Measurements from ENCODE around the gene DHRS12.

Gene DHRS12, protein sequence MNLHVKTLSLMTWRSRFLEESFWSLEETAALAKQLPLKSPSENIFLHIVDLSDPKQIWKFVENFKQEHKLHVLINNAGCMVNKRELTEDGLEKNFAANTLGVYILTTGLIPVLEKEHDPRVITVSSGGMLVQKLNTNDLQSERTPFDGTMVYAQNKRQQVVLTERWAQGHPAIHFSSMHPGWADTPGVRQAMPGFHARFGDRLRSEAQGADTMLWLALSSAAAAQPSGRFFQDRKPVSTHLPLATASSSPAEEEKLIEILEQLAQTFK

DNA sequence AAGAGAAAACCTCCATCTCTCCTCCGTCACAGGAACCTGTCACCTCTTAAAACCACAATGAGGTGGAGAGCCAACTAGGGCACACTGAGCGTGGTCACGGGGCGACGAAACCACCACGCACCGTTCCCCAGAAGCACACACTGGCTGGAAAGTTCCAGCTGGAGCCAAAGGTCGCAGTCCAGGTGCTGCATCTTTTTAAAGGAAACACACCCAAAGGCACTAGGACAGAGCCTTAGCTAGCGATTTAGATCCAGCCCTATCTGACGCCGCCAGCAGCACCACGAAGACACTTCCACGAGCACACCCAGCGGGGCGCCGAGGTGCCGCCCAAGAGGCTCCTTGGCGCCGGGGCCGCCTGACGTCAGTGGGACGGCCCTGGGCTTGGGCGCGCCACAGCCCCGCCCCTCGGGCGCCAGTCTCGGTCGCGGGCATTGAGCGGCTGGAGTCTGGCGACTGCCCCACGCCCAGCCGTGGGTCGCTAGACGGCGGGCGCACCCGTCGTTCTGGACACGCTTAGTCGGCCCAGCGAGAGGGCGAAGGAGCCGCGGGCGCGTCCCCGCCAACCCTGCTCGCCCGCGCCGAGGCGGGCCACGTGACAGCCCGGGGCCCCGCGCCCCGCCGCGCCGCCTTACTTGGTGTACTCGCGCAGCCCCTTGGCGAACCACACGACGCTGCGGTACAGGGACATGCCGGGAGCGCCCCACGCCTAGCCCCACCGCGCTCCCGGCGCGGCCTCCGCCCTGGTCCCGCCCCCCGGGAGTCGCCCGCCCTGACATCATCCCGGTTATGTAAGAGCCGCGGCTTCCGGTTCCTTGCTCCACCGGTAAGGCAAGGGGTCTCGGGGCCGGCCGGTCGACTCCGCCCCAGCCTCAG, at the start of gene DHRS12:
Gene DHRS12 (minus strand): TSS at position 742 of the 873 bp plus-strand sequence. CDS start 4,504 bp downstream, outside the sequence.
- peak; percentile 59 for DNase-seq (ENCODE audit: low read depth)

DNA sequence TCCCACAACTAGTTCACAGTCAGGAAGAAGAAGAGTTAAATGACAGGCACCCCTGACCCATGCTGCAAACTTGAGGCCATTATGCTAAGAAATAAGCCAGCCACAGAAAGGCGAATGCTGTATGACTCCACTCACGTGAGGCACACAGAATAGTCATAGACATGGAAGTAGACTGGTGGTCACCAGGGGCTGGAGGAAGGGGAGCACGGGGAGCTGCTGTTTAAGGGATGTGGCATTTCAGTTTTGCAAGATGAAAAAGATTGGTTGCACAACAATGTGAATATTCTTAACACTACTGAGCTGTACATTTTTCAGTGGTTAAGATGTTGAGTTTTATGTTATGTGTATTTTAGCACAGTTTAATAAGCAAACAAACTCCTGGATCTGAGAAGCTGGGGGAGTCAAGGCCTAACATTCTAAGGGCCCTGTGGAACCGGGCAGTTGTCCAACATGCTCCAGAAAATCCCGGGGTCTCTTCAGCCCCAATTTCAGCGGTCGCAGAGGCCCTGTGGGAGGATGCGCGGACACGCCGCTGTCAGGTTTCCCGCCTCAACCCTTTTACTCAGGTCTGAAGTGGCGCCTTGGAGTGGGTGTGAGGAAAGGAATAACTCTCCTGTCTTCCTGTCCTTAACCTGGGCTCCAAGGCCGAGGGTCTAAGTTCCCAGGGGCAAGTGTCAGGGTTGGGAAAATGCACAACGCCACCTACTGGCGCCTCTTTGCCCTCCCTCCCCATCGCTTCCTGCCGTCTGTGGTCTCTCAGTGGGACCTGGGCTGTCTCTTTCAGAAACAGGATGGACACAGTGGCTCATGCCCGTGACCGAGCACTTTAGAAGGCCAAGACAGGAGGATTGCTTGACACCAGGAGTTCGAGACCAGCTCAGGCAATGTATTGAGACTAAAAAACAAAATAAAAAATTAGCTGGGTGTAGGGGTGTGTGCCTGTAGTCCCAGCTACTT, 45.5 kb upstream of the DHRS12 start:
- peak; percentile 53 for DNase-seq (ENCODE audit: low read depth)

DNA sequence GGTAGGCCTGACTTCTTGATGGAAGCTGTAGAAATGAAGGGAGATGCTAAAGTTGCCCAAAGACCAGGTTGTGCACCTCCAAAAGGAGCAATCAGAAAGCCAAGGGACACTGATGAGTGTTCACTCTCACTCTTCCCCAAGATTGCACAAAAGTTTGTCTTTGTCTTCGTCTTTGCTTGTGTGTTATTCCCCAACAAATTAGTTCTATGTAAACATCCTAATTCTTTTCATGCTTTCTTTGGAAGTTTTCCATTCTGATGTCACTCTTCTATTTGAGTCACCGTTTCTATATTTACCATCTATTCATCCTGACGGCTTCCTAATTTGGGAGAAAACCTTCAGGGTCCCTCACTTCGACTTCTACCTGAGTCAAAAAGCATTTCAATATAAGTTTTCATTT, 44.7 kb upstream of the DHRS12 start:
- DNase-seq (ENCODE audit: low read depth): peak; percentile 31

DNA sequence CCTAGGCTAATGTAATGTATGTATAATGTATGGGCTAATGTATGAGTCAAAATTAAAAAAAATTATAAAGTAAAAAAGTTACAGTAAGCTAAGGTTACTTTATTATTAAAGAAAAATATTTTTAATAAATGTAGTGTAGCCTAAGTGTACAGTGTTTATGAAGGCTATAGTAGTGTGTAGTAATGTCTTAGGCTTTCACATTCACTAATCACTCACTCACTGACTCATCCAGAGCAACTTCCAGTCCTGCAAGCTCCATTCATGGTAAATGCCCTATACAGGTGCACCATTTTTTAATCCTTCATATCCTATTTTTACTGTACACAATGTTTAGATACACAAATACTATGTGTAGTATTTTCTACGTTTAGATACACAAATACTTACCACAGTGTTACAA, 42.8 kb upstream of the DHRS12 start:
- DNase-seq (ENCODE audit: low read depth): no peak

DNA sequence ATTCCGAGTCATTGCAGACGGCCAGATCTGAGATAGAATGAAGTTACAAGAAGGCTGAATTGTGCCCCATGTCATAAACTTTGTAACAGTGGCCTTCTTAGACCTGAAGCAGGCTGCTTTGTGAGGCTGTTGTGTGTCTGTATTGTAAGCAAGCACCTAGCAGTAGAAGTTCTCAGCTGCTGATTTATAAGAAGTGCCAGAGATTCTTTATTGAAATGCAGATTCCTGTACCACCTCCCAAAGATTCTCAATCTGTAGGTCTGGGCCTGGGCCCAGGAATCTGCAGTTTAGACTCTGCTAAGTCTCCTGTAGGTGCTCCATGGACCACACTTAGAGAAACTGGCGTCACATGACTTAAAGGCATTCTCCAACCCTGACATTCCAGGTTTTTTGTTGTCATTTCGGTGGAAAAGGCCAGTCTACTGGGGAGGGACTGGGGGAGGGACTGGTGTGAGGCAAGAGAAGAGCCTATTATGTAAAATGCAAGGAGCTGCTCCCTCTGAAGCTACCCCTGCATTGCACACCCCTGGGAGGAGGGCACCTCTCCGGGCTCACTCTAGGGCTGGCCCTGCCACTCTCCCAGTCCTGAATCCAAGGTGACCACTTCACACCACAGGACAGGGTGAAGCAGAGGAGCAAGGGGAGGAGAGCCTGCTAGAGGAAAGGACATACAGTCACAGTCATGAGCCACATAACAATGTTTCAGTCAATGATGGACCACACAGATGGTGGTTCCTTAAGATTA, 41.8 kb upstream of the DHRS12 start:
- no peak for DNase-seq (ENCODE audit: low read depth)

DNA sequence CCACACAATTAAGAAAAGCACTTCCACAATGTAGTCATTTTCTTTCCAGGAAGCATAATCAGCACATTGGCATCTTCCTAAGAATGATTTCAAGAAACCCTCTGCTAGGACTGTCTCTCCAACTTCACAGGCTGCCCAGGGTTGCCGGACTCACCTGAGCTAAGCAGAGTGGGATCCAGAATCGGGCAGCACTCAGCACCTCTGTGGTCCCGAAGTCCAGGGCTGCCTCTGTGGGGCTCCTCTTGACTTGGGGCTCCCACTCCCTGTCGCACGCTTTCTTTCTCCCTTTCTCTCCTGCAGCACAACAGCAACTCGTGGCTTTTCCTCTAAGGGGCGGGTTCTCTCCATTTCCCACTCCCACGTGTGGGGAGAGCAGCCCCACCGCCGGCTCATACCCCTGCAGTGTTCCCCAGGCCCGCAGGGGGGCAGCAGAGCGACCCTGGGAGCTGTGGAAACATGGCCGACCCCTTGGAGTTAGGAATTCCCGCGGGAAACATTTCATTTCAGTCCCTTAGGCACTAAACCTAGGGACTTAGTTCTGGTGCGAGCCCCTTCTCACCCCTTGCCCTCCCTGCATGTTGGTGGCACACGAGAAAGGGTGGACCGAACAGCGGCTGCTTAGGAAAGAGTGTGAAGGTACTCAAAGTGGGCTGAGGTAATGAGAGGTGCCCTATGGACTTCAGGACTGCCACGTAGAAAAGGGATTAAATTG, 41.1 kb upstream of the DHRS12 start, which contains the start of gene TMEM272:
Gene TMEM272 (minus strand): TSS at position 316 of the 712 bp plus-strand sequence. CDS start 6,647 bp downstream, outside the sequence.
- peak; percentile 42 for DNase-seq (ENCODE audit: low read depth)

DNA sequence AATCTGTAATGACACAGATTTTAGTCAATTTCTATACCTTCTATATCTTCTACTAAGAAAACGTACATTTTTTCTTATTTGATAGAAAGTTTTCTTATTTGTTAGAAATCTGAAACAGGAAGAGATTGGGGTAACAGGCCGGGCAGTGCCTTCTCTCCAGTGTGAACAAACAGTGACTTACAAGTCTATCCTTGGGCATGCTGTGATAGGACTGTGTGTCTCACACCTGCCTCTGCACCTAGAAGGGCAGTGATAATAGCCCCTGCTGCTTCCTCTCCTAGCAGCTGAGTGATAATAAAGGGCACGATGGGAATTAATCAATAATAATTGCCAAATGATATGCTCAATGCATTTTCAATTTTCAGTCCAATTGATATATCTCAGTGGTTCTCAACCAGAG, 39.6 kb upstream of the DHRS12 start:
- DNase-seq (ENCODE audit: low read depth): no peak

DNA sequence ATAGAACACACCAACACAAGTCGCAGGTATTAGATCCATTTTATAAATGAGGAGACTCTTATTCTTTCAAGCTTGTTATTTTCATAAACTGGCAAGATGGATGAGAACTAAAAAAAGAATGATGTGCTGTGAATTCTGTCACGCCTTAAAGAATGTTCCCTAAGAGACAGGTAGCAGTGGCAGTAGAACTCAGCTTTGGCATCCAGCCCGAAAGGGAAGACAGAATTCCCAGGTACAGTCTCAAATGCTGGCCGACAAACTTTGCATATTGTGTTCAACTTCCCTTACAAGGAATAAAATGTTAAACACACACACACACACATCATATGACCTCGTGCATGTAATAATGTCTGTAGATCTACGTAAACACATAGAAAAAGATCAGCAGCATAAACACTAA, 37.8 kb upstream of the DHRS12 start:
- no peak for DNase-seq (ENCODE audit: low read depth)

DNA sequence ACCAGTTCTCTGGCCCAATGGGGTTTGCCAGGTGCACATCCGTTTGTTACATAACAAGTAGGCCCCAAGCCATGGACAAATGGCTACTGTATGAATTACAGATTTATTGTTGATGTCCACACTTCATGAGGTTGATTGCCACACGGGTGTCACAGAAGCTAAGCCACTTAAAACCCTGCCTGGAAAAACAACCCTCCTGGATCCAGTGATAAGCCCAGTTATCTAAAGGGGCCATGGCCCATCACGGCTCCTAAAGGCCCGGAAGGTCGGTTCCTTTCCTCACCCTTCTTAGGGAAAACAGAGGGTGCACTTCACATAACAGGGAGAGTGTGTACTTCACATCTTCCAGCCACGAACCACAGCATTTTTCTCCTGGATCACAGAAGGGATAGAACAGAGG, 37.0 kb upstream of the DHRS12 start:
- no peak for DNase-seq (ENCODE audit: low read depth)

DNA sequence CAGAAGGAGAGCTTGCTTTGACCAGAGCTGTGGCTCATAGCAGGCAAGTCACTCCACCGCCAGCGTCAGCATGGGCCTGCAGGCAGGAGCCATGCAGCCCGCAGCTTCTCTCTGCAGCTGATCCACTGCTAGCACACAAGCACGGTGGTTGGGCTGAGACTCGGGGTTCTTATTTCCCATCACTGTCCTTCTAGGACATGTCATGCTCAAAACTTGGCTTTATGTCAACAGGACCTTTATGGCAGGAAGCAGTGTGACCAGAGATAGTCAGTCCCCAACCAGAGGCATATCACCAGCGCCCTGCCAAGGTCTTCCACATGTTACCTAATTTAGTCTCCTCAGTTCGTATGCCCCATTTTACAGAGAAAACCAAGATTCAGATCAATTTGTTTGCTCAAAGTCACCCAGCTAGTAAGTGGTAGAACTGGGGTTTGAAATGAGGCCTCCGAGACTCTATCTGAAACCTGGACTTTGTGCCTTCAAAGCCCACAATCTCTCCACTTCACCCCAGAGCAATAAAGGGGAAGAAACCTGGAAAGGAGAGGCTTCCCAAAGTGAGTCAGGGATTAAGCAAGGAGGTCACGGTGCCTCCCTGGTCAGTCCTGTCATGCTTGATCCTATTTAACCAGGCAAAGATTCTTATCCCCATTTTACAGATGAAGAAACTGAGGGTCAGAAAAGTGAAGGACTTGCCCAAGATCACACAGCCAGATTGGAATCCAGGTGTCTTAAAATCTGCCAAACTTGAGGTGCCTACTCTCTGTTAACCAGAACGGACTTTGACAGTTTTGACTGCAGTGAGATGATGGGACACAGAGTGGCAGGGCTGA, 36.0 kb upstream of the DHRS12 start:
- DNase-seq (ENCODE audit: low read depth): no peak

DNA sequence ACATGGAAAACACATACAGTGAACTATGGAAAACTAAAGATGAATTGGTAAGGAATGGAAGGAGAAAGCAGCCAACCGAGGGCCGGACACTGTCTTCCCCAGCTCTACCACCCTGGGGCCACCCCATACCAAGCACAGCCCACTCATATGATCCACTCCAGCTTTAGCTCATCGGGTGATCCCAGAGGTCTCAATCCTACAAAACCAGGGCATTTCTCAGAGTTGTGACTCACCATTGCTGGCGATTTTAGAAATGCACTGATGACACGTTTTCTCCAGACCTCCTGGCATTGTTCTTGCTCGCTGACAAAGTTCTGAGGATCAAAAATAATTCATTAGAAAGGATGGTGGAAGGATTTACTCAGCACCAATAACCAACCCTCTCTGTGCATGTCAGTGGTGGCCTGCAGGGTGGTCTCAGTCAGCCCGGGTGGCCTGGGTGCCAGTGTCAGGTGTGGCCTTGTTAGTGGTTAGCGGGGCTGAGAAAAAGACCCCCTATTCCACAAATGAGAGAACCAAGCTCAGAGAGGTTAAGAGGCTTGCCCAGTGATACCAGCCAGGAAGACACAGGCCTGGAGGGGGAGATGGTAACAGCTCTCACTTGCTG, 34.4 kb upstream of the DHRS12 start:
- peak; percentile 53 for DNase-seq (ENCODE audit: low read depth)

DNA sequence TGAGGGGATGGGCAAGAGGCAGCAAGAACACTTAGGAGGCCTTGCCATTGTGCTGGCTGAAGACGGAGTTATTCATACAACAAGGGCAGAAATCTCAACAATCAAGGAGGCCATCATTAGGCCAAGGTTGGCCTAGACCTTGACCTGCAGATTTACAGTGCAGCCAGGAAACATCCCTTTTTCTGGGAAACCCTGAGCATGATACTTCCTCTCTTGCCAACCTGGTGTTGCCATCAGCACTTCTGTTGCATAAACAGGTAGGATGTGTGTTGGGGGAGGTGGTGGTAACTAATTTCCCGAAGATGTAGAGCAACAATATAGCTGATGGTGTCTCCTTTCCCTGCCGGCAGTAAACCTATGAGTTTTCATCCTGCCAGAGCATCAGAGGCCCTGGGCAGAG, 33.1 kb upstream of the DHRS12 start:
- no peak for DNase-seq (ENCODE audit: low read depth)

DNA sequence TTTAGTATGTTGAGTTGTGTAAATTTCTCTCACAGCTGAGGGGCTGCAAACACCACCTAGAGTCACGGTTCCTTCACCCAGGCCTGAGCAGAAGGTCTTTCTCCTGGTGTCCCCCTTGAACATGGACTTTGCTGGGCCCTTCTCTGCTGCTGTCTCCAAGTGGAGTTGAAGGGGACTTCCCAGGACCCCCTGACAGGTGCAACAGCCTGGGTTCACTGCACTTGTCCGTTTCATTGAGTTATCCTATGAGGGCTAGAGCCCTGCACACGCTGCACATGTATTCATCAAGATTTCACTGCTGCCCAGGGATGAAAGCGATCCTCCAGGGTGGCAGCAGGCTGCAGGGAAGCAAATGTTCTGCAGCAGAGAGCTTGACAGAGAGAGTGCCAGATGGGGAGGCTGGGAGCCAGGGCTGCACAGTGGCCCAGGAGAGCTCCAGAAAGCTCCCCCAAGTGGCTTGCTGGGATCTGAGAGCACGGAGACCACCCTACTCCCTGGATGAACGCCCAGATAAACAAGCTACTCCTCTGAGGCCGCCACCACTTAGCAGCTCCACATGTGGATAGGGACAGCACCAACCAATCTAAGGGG, 30.7 kb upstream of the DHRS12 start:
- DNase-seq (ENCODE audit: low read depth): no peak

DNA sequence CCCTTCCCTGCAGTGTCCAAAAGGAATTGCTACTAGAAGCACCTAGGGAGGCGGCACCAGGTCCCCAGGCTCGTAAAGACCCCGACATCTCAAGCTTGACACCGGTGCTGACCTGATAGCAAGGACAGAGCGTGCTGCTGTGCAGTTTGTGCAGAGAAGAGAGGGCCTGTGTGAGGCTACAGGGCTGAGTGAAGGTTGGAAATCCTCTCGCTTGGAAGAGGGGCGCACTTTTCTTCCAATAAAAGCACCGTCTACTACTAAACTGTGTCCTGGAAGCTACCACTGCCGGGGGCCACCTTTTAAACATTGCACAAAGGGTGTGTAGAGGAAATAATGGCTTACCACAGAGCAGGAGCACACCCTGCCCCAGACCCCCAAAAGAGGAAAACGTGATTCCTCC, 30.0 kb upstream of the DHRS12 start:
- DNase-seq (ENCODE audit: low read depth): no peak

DNA sequence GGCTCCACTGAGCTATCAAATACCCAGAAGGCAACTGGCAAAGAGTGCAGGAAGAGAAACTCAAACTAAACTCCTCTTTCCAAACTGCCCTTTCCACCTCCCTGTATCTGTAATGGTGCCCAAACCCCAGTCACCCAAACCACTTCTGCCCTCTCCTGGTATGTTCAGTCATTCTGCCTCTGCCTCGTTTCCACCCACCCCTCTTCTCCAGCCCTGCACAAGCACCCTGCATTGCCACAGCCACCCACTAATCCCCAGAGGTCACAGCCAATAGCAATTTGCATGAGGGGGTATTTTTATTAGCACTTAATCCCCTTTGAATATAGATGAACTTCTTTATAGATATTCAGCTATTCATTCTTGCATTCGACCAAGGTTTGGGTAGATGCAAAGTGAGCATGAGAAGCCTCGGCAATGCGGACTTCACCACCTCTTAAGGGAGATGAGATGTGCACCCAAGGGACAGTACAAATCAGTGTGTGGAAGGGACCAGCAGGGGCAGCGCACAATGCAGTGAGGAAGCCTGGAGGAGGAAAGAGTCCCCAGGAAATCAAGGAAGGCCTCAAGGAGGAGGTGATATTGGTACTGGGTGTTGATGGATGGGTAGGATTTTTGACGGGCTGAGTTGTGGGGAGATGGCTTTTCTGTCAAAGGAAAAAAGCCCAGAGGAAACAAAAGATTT, 28.6 kb upstream of the DHRS12 start:
- no peak for DNase-seq (ENCODE audit: low read depth)

DNA sequence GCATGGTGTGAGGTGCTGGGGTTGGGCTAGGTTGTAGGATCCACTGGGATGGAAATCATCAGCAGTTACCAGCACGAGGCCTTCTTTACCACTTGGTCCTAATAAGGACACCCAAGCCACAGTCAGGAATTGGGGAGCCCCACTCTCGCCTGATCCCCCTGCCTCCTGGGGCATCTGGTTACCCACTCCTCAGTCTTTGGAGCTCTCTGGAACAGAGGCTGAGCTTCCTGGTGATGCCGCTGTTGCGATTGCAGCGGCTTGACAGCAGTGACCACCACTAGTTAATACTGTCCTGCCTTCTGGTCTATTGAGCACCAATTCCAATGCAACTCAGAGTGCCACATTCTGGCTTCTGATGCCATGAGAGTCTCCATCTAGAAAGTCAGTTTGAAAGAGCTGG, 27.6 kb upstream of the DHRS12 start:
- DNase-seq (ENCODE audit: low read depth): no peak

DNA sequence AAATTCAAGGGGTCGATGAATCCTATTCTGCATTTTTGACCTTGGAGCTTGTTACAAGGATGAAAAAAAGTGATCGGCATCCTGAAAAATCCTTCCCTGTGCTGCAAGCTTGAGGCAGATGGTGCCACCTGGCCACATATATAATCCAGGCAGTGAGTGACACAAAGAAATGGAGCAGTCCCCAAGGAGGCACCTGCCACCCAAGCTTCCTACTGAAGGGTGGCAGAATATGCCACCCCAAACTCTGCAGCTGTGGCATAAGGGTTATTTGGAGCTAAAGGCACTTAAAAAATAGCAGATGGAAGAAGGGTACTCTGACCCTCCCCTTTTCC, 25.6 kb upstream of the DHRS12 start:
- DNase-seq (ENCODE audit: low read depth): no peak

DNA sequence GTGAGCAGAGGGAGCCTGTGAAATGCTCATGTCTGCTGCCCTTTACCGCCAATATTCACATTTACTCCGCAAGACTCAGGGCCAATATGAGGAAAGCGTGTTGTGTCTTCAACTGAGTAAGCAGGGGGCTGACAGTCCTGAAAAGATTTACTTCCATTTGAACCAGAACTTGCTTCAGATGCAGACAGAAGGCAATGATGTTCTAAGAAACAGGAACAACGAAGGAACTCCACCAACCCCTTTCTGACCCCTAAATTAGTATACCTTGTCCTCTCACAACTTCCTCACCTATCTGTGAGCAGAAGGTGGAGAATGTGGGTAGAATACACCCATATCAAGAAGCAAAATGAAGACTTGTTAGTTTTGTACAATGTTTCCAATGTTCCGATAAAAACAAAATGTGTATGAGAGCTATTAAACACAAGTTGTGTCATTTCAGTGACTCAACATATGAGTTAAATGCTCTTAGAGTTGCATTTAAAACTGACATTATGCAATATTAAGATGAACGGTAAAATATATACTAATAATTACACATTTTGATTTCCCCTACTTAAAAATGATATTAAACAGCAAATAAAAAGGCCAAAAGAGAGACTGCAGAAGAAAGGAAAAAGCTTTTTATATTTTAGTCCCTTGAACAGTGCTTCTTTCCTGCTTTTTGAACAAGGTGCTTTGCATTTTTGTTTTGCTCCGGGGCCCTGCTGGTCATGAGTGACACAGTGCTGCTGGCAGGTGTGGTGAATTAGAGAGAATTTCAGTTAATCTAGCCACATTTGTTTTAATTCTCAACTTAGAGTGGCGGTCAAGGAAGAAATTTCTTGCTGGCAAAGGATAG, 25.0 kb upstream of the DHRS12 start:
- DNase-seq (ENCODE audit: low read depth): no peak
